ENCODE data around the gene ADD1.

Gene ADD1

DNA sequence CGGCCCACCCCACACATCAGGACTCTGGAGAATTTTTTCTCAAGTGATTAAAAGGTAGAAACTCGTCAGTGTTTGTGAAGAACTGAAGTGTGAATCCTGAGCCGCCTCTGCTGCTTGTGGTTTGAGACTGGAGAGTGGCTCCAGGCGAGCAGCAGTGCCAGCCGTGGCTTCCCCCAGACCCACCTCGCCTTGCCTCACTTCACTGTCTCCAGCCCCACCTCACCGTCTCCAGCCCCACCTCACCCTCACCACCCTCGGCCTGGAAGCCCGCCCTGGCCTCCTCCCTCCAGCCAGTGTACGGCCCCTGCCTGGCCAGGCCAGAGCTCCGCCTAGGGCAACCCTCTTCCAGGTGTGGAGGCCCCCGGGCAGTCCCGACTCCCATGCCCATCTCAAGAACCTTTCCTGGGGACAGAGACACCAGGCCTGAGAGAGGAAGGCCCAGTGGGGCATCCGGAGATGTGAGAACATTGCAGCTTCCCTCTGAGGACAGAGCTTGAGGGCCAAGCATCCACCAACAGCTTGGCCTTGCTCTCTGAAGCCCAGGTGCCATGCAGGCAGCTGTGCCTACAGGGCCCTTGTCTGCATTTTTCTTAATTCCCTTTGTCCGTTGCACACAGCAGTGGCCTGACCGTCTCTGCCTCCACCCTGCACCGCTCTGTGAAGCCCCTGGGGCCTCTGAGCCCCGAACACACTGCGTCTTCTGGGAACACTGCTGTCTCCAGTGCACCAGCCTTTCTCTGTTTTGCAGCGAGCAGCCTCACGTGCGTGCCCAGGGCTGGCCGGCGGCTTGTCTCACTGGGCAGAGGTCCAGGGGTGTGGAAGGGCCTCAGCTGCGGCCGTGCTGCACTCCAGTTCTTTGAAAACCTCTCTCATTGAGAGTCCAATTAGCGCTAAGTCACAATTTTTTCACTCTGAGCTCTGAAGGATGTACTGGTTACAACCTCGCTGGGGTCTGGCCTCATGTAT is 37.0 kb upstream of the ADD1 start:
- DNase-seq = peak; percentile 71

DNA sequence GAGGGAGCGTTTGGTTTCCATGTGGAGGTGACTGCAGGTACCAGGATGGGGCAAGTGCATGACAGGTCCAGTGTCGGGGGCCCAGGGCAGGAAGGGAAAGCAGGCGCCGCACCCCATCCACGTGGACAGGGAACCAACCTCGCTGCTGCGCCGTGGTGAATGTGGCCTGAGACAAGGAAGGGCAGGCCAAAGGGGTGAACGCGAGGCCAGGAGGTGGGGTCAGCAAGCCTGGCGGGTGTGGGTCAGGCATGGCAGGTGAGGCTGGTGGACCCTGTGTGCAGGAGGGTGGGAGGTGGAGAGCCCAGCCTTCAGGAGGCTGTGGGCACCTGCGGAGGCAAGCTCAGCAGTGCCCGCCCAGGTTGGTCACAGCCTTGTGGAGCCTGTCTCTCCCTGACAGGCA is 36.1 kb upstream of the ADD1 start:
- no peak for DNase-seq

DNA sequence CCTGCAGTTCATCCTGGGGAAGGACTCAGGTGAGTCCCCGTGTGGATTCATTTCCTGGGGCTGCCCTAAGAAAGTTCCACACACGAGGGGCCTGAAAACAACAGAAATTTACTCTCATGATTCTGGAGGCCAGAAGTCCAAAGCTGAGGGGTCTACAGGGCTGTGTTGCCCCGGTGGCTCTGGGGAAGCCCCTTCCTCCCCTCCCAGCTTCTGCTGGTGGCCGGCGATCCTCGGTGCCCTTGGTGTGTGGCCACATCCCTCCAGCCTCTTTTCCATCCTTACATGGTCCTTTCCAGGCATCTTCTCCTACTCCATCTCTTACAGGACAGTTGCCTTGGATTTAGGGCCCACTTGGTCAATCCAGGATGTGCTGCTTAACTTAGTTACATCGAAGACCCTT is 35.6 kb upstream of the ADD1 start:
- no peak for DNase-seq

DNA sequence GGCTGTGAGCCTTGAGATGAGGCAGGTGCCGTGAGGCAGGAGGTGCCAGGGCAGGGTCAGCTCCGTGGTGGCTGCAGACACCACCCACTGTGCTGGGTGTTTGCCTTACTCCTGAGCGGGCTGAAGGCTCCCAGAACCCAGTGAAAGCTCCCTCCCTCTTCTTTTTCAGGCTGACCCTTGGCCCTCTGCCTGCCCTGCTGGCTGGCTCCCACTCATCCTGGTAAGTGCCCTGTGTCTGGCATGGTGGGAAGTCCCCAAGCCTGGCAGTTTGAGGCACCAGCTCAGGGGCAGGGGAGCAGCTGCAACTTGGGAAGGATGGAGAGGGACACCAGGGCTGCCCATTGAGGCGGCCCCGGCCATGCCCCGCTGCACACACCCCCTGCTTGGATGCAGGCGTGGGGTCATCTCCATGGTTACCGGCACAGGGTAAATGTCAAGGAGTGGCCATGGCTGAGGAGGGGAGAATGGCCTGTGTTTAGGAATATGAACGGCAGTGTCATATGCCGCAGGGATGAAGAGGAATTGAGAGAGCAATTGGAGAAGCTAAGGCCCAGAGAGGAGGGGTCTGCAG is 33.9 kb upstream of the ADD1 start:
- DNase-seq = peak; percentile 49

DNA sequence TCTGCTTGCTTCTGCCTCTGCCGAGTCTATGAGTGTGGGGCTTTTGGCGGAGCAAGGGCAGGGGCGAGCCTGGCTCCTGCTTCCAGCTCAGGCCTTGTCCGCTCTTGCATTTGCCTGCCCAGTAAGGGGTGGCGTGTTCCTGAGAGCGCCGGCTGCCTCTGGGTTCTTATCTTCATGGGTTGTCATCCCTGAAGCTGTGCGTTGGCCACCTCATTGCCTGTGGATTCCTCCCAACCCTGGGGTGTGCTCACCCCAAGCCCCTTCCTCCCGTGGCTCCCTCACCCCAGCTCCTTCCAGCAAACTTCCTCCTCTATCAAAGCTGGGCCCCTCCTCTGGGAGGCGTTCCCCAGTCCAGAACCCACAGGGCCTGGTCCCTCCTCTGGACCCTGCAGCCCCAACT is 33.3 kb upstream of the ADD1 start:
- no peak for DNase-seq

DNA sequence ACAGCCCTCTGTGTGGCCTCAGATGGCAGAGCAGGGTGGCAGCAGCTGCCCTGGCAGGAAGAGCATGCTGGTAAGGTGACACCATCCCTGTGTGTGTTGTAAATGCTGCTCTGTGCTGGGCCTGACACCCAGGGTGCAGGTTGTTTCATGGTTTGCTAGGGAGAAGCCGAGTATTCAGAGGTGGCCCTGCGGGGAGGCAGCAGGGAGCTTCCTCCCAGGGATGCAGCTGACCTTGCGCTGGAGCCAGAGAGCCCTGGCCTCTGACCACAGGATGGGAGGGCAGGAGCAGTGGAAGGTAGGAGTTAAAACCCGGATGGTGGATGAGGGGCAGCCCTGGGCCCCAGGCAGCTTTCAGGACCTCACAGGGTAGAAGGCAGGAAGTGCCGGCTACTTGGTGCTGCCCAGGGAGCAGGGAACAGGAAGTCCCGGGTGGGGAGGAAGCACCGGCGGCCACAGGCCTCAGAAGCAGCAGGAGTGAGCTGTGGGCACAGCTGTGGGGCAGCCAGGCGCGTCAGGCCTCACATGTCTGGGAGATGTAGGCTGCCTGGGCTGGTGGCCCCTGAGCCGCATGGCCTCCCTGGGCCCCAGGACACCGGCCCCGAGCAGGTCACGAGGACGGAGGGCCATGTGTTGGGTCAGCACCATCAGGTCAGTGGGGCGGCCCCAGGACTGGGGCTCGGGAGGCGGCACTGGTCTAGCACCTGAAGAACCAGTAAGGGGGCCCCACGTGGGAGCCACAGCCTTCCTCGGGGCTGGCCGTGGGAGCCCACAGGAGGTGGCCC is 31.6 kb upstream of the ADD1 start:
- DNase-seq = no peak

DNA sequence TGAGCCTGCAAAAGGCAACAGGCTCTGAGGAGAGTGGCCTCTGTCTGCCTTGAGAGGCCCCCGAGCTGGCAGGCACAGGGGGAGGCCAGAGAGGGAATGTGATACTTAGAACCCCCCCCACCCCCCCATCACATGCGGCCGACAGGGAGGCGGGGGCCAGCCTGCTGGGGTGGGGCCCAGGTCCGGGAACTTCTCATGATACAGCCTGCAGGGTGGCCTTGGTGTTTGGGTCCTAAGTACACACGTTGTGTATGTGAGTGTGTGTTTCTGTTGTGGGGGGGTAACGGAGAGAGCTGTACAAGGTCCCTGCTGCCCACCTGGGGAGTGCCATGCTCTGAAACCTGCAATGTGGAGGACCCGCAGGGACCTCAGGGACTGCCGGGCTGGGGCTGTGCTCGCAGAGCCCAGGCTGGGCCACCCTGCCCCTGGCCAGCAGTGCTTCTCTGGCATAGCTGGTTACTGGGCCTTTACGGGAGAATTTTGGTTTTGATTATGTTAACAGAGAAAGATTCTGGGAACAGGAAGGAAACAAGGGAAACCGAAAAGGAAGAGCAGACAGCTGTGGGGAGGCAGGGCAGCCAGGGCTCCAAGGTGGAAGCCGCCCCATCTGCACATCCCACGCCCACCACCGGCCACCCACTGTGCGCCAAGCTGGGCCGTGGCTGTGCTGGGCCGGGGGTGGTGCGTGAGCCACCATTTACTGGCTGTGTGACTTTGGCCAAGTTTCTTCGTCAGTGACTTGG is 30.9 kb upstream of the ADD1 start:
- no peak for DNase-seq

DNA sequence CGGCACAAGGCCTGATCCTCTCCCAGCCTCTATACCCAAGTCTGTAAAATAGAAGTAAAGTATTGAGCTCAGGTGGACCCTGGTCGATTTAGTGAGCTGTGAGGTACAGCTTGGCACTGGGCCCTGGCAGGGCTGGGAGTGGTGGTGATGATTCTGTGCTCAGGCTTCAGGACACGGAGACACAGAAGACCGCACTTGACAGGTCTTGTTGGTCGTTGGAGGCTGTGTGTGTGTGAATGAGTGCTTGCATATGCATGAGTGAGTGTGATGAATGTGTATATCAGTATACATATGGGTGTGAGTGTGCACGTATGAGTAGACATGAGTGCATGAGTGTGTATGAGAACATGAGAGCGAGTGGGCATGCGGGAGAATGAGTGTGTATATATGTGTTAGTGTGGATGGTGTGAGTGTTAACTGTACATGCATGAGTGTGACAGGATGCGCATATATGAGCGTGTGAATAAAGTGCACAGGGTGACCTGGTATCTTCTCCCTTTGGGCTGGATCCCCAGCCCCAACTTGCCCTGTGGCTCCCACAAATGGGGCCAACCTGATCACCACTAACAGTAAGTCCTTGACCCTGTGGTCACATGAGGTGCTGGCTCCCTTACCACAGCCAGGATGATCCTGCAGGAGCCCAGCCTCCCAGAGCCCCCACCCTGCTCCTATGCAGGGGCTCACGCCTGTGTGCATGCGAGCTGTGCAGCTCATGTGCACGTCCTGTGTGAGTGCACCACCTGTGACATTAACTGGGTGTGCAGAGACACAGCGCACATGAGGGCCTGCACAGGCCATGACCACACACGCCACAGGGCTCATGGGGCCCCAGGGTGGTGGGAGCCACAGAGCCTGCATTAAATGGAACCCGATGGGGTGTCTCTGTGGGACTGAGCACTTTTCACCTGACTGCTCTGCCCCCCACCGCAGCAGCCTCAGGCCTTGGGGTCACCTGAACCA is 29.9 kb upstream of the ADD1 start:
- DNase-seq = no peak

DNA sequence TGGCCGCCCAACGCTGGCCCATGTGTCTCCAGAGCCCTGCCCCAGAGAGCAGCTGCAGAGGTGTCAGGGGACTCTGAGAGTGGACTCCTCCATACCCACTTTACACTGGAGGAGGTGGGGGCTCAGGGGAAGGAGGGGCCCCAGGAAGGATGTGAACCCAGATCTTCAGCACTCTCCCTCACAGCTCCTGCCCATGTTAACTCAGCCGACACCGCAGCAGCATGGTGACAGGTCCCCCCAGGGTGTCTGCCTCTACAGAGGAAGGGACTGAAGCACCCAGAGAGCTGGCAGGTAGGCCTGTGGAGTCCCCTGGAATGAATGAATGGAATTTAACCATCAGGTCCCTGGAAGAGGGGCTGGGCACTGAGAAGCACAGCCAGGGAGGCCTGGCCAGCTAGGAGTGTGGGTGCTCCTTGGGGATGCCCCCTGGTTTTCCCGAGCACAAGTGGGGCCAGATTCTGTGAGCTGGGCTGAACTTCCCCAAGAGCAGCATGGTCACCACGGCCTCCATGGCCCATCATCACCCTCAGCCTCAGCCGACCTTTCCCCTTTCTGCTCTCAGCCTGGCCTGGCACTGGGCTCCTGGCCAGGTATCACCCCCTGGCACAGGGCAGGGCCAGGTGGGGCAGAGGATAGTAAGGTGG is 28.9 kb upstream of the ADD1 start:
- DNase-seq = no peak

DNA sequence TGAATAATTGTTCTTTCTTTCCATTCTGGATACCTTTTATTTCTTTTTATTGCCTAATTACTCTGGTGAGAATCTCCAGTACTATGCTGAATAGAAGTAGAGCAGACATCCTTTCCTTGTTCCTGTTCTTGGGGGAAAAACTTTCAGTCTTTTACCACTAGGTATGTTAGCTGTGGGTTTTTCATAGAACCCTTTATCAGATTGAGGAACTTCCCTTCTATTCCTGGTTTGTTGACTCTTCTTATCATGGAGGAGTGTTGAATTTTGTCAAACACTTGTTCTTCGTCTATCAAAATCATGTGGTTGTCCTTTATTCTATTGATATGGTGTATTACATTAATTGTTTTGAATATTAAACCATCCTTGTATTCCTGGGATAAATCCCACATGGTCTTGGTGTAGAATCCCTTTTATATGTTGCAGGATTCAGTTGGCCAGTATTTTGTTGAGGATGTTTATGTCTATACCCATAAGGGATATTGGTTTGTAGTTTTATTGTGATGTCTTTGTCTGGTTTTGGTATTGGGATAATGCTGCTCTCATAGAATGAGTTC is 27.2 kb upstream of the ADD1 start:
- no peak for DNase-seq

DNA sequence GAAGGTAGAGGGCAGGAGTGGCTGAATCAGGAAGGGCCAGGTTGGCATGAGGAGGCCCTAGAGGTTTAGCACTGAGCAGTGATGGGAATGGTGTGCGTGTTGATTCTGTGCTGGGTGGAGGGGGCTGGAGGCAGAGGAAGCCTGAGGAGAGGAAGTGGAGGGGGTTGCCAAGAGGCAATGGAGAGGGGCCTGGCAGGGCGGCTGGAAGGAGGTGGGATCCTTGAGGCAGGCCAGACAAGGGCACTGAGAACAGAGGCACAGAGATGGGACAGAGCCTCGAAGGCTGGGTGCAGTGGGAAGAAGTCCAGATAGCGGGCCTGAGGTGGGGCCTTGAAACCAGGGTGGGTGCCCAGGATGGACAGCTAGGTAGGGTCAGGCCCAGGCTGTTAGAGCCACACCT is 26.5 kb upstream of the ADD1 start:
- no peak for DNase-seq

DNA sequence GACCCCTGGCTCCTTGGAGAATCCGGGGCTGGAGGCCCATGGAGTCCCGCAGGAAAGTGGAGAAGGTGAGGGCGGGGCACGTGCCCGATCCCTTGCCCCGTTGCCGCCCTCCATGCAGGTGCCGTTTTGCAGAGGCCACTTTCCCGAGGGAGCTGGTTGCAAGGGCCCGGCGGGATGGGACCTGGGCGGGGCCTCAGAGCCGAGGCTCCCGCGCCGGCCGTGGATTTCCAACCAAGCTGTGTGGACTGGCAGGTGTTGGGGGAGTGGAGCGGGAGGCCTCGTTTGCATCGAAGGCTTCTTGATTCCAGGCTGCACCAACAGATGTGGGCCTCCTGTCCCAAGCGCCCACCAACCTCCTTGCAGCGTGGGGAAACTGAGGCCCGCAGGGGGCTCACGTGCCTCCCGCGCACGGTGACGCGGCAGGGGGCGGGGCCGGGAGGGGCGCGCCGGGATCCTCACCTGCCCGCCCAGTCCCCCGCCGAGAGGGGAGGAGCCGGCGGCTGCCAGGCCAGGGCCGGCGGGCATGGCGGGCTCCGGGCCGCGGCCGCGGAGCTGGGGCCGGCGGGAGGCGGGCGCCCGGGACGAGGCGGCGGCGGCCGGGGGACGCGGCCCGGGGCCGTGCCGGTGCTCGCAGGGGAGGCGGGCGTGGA is 25.8 kb upstream of the ADD1 start:
- DNase-seq = peak; percentile 53

DNA sequence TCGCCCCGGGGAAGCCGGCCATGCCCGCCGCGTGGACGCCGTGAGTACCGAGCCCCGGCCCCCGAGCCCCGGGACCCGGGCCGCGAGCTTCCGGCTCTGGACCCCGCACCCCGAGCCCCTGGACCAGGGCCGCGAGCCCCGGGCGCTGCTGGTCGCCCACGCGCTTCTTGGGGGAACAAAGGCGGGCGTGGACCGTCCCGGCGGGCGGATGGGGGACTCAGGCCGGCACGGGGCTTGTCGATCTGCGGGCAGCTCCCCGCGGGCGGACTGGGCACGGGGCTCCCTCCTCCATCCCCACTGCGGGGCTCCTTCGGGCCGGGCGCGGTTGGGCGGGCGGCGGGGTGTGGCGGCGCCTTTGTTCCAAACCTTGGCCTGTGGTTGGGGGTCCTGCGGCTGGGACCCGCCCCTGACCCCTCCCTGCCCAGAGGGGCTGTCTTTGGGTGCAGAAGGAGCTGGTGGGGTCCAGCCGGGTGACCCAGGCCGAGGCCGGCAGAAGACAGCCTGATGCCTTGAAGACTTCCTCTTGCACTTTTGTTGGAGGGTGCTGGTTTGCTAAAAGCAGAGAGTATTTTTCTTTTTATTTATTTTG is 25.2 kb upstream of the ADD1 start:
- DNase-seq = no peak

DNA sequence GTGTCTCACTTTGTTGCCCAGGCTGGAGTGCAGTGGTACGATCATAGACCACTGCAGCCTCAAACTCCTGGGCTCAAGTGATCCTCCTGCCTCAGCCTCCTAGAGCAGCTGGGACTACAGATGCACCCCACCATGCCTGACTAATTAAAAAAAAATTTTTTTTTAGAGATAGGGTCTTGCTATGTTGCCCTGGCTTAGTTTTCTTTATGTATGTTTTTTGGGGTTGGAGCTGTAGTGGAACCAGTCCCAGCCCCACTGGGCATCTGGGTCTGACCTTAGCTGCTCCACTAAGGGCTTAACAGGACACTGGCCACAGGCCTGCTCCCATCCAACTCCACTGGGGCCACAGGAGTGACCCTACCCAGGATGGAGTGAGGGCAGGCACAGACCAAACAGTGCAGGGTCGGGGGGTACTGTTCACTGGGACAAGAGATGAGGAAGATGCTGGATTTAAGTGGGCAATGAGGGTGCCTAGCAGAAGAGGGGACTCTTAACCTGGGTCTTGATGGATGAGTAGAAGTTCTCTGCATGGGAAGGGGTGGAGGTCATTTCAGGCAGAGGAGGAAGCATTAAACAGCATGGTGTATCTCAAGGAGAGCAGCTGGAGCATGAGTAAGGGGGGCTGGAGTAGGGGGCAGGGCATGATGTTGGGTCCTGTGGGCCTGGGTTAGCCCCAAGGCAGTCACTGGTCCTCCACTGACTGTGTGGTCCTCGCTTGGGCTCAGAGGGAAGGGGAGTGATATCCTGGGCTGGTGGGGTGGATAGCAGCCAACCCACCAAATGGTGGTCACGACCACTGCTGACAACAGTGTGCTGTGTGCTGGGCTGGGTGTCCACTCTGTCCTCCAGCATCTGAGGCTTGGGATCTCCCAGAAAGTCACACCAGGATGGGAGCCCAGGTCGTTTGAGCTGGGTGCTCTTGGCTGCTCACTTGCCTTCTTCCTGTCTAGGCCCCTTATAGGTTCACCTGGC is 24.1 kb upstream of the ADD1 start:
- DNase-seq = no peak

DNA sequence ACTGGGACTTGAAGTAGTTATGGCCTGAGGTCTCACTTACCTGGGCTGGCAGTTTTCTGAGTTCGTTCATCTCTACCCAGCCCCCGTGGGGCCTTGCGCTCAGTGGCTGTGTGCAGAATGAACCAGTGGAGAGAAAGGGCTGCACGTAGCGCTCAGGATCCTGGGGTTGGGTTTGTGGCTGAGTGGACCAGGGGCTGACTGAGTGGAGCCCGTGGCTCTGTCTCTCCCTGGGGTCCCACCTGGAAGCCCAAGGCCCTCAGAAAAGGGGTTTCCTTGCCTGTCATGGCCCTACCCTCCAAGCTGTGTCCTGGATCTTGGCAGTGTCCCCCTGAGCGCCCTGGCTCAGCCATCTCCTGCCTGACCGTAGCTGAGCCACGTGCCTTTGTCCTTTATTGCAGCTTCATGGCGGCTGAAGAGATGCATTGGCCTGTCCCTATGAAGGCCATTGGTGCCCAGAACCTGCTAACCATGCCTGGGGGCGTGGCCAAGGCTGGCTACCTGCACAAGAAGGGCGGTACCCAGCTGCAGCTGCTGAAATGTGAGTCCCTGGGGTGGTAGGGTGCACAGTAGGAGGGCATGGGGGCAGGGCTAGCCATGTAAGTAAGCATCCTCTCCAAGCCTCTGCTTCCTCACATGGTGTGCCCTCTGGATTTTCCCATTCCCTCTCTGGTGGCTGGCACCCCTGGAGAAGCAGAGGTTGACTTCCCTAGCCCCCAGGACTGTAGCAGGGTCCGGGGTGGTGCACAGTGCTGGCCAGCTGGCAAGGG is 23.2 kb upstream of the ADD1 start:
- no peak for DNase-seq

DNA sequence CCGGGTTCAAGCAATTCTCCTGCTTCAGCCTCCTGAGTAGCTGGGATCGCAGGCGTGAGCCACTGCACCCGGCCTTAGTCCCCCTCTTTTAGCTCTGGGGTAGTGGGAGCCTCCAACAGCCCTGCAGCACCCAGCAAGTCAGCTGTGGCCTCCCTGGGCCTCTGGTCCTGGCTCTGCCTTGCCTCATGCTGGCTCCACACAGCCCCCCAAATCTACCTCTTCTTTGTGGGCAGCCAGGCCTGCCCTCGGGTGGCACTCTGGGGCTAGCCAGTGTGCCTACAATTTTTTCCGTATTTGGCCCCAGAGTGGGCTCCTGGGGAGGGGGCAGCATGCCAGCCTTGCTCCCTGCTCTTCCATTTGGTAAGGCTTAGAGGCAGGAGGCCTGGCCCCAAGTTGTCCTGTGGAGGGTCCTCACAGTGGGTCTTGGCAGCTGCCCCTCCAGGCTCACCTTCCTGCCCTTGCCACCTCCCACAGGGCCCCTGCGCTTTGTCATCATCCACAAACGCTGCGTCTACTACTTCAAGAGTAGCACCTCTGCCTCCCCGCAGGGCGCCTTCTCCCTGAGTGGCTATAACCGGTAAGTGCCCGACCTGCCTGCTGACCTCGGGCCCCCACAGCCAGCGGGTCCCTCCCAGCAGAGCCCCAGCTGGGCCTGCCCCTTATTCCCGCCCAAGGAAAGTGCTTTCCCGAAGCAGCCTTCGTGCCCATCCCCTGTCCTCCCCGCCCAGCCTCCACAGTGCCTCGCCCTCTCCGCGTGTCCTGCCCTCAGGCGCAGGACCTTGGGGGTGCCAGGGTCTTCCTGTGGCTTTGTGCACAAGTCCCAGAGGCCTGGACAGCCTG is 21.0 kb upstream of the ADD1 start:
- no peak for DNase-seq

DNA sequence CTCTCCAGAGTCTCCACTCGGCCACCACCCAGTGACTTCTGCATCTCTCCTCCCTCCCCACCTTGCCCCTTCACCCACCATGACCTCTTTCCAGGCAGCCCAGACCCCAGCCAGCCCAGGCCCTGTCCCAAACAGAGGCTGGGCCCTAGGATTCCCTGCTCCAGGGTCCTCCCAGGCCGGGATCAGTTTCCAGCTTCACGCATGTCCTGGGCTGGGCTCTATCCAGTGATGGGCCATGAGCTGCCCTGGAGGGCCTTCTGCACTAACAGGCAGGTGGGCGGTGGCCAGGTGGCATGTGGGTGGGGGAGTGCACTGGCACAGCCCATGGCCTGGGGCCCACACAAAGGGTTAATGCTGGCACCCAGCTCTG is 20.4 kb upstream of the ADD1 start:
- no peak for DNase-seq
